ENCODE results near the gene SAE1. TPM values are rescaled to one million over a fixed set of nuclear protein-coding genes. Genes with fewer than 3 reads are reported as not detected.

Gene SAE1
- total and polyA plus RNA-seq, 2 of the 4 experiments (the other 2 are of a cell fraction), result 165 to 184 TPM

- Histone ChIP-seq H4K20me1 (ENCODE audit: insufficient read depth, low read length) (peaks cover 51% of the 10 kb centered on the region), H2AK9ac (replicated peaks; ENCODE audit: low read depth, low read length, poor library complexity) (no peak overlapping the region), H3K4me3 (ENCODE audit: insufficient read depth, low read depth, low read length) (no peak overlapping the region), H3K27me3 (ENCODE audit: control insufficient read depth, insufficient read depth, low read length) (no peaks in the 10 kb centered on the region), H3K9me1 (ENCODE audit: insufficient read depth, low read length) (peaks cover 14% of the 10 kb centered on the region), H3K14ac (replicated peaks; ENCODE audit: low read depth, low read length) (no peak overlapping the region), H3K27ac (ENCODE audit: insufficient read depth, low read length) (no peak overlapping the region), H2AFZ (replicated peaks; ENCODE audit: low read length, poor library complexity) (no peak overlapping the region), H3K4me1 (ENCODE audit: control insufficient read depth, insufficient read depth, low read length) (peaks cover 11% of the 10 kb centered on the region), H4K8ac (ENCODE audit: low read depth in 2 of 2, low read length in 2 of 2) (no peak overlapping the region), H3K56ac (ENCODE audit: extremely low read depth, insufficient read depth, low read length) (no peak overlapping the region), H3K9me3 (ENCODE audit: control insufficient read depth, insufficient read depth, low read length) (no peaks in the 10 kb centered on the region), H2BK15ac (ENCODE audit: low read depth, low read length) (no peak overlapping the region), H3K79me1 (ENCODE audit: low read depth in 1 of 2, low read length in 2 of 2) (peaks cover 31 to 66% of the 10 kb centered on the region in 2 experiments), H3K23ac (ENCODE audit: low read depth, low read length) (no peak overlapping the region), H4K5ac (ENCODE audit: low read depth, low read length) (no peak overlapping the region), H3K18ac (ENCODE audit: low read depth, low read length) (no peak overlapping the region), H2BK120ac (ENCODE audit: low read depth, low read length) (no peak overlapping the region), H3K9ac (ENCODE audit: low read depth, low read length) (no peak overlapping the region), H3K4ac (ENCODE audit: low read depth, low read length) (no peak overlapping the region), H2AK5ac (ENCODE audit: low read depth, low read length) (no peak overlapping the region), H4K91ac (ENCODE audit: insufficient read depth, low read depth, low read length) (no peak overlapping the region), H3K4me2 (ENCODE audit: low read depth, low read length) (no peak overlapping the region), H3K36me3 (ENCODE audit: control insufficient read depth, insufficient read depth, low read length) (peaks cover 29% of the 10 kb centered on the region), H2BK20ac (ENCODE audit: low read depth, low read length) (no peak overlapping the region), H2BK5ac (ENCODE audit: low read depth, low read length, poor library complexity, severe bottlenecking) (no peak overlapping the region)
- BruUV-seq (replicated peaks), result no TSS peak
- intact Hi-C loops (cut with micrococcal nuclease), result no loop called here
- dilution Hi-C loops (cut with HindIII; ENCODE audit: low sequenced_read_pairs, unreplicated experiment), result no loop called here
- CTCF ChIA-PET, result interaction anchor here (1.5 kb wide), 1 partner anchor 101 kb away, joined by 7 read pairs; no protein-coding TSS in a partner anchor
- WGBS, 2 experiments (ENCODE audit: extremely low coverage in 2 of 2, insufficient read length in 1 of 2), result 94% methylated on average over 6 of the region's 11 CpGs; no CpG with 5 or more reads in 1 of the 2 experiments
- no peak for TF ChIP-seq CEBPB (IDR thresholded peaks at IDR 0.05; ENCODE audit: low read depth, low read length)
- TF ChIP-seq CHD1 (IDR thresholded peaks at IDR 0.05; ENCODE audit: low read depth, low read length), result no peak
- TF ChIP-seq MXI1 (IDR thresholded peaks at IDR 0.05; ENCODE audit: borderline replicate concordance, low read depth, low read length), result no peak
- no peak for TF ChIP-seq USF2 (IDR thresholded peaks at IDR 0.05; ENCODE audit: low read depth, low read length)
- TF ChIP-seq MAZ (IDR thresholded peaks at IDR 0.05; ENCODE audit: borderline replicate concordance, low read depth, low read length), result no peak
- TF ChIP-seq SMC3 (IDR thresholded peaks at IDR 0.05; ENCODE audit: low read depth, low read length), result no peak
- no peak for TF ChIP-seq ELK1 (IDR thresholded peaks at IDR 0.05; ENCODE audit: borderline replicate concordance, low read depth, low read length)
- DNase-seq (no peak), ATAC-seq (ENCODE audit: low read depth) (no peak)
- POLR2A ChIA-PET (ENCODE audit: unreplicated experiment), result no interaction called here
- in situ Hi-C loops (cut with MboI; ENCODE audit: low sequenced_read_pairs), result no loop called here
Measured at GRCh38 chr19:47143322-47144073, 12.9 kb downstream of the SAE1 start.

Data from IMR-90 (cell line).